Upper lobe of left lung (tissue), 4 donors: Measurements from ENCODE around the gene MRPL52.
"Not testable (repeated sequence)": the region's sequence is repeated elsewhere in the genome, so short reads cannot be mapped to it uniquely, and the experiment has no call there.

Experiments
- CTCF ChIP-seq, 6 experiments: fragments of 450-650 bp in 4 of 6; fragments of 200-600 bp in 2 of 6; sonication (generic) in 2 of 6; IDR thresholded peaks; one replicate each; pipeline ENCODE4 v1.5.1; 2016 to 2019; ENCODE audit warnings: antibody characterized with exemption in 6 of 6
- POLR2A ChIP-seq, 4 donors: fragments of 450-650 bp; IDR thresholded peaks; one replicate each; pipeline ENCODE4 v1.5.1; 2016 to 2017; ENCODE audit warnings: antibody characterized with exemption in 4 of 4, mild to moderate bottlenecking in 2 of 4

DNA sequence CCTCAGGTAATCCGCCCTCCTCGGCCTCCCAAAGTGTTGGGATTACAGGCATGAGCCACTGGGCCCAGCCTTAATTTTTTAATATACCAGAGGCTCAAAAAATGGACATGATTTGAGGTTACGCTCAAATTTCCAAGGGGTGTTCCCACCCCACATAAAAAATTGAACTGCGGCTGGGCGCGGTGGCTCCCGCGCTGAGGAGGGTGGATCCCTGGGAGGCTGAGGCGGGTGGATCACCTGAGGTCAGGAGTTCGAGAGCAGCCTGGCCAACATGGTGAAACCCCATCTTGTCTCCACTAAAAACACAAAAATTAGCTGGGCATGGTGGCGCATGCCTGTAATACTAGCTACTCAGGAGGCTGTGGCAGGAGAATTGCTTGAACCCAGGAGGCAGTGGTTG is 24.6 kb downstream of the MRPL52 start:
- TF ChIP-seq CTCF, POLR2A (IDR thresholded peaks at IDR 0.05): not testable (repeated sequence)
